GM21619 (cell line): Measurements from ENCODE around the gene CASK.
"Not testable (repeated sequence)": the region's sequence is repeated elsewhere in the genome, so short reads cannot be mapped to it uniquely, and the experiment has no call there.

Source experiments
- ATAC-seq: cut with Tn5 transposase; IDR thresholded peaks from one replicate; pipeline ENCODE4 v1.9.1; 2021; ENCODE audit not compliant: unreplicated experiment

Gene CASK

GRCh38 chrX:41703574-41704029 is 219.8 kb downstream of the CASK start:
- ATAC-seq: no peak

- ATAC-seq: no peak
Measured at GRCh38 chrX:41695426-41695825, 227.9 kb downstream of the CASK start.

- ATAC-seq: no peak
Measured at GRCh38 chrX:41693024-41693423, 230.3 kb downstream of the CASK start.

GRCh38 chrX:41692162-41692749 is 231.1 kb downstream of the CASK start:
- ATAC-seq: no peak

- ATAC-seq: no peak
Measured at GRCh38 chrX:41689711-41690110, 233.6 kb downstream of the CASK start.

- ATAC-seq: no peak
Measured at GRCh38 chrX:41688835-41689234, 234.5 kb downstream of the CASK start, which contains the start of gene GPR34. TSS of gene GPR34 (plus strand) at chrX:41688973. CDS start at chrX:41695634, 6,661 bp downstream.

- no peak for ATAC-seq
Measured at GRCh38 chrX:41688156-41688555, 235.2 kb downstream of the CASK start.

- no peak for ATAC-seq
Measured at GRCh38 chrX:41686788-41687187, 236.6 kb downstream of the CASK start.

- ATAC-seq: no peak
Measured at GRCh38 chrX:41684940-41685339, 238.4 kb downstream of the CASK start.

GRCh38 chrX:41684138-41684537 is 239.2 kb downstream of the CASK start:
- ATAC-seq: no peak

GRCh38 chrX:41677183-41678060 is 245.9 kb downstream of the CASK start:
- no peak for ATAC-seq

- ATAC-seq: not testable (repeated sequence)
Measured at GRCh38 chrX:41676361-41676760, 247.0 kb downstream of the CASK start.

GRCh38 chrX:41672643-41673042 is 250.7 kb downstream of the CASK start:
- no peak for ATAC-seq

GRCh38 chrX:41671082-41671481 is 252.3 kb downstream of the CASK start:
- peak; percentile 48 for ATAC-seq

GRCh38 chrX:41670112-41670511 is 253.2 kb downstream of the CASK start:
- ATAC-seq: no peak

GRCh38 chrX:41667631-41668030 is 255.7 kb downstream of the CASK start:
- ATAC-seq: no peak

- no peak for ATAC-seq
Measured at GRCh38 chrX:41666251-41666650, 257.1 kb downstream of the CASK start.

GRCh38 chrX:41665686-41666085 is 257.7 kb downstream of the CASK start:
- ATAC-seq: no peak

GRCh38 chrX:41664908-41665307 is 258.4 kb downstream of the CASK start:
- no peak for ATAC-seq

- peak; percentile 82 for ATAC-seq
Measured at GRCh38 chrX:41664375-41664901, 258.9 kb downstream of the CASK start.

GRCh38 chrX:41661366-41662095 is 261.8 kb downstream of the CASK start:
- ATAC-seq: no peak
